RKO (cell line): ENCODE results near the gene ZSWIM5.
A peak's percentile ranks its signal among the peaks of the same experiment; 100 is the strongest.
"Not testable (repeated sequence)": the region's sequence is repeated elsewhere in the genome, so short reads cannot be mapped to it uniquely, and the experiment has no call there.

Source experiments
- DNase-seq: peaks from one replicate; pipeline ENCODE4 v3.0.0-alpha.2; 2016; ENCODE audit warnings: low spot score

The ZSWIM5 gene

GRCh38 chr1:45200906-45201500 lies 5.4 kb downstream of the ZSWIM5 start:
- no peak for DNase-seq

GRCh38 chr1:45200435-45200834 lies 6.0 kb downstream of the ZSWIM5 start:
- DNase-seq: no peak

- DNase-seq: no peak
Observed at GRCh38 chr1:45198185-45198584, 8.2 kb downstream of the ZSWIM5 start.

GRCh38 chr1:45196863-45197262 lies 9.5 kb downstream of the ZSWIM5 start:
- DNase-seq: no peak

GRCh38 chr1:45191418-45191783 lies 15.0 kb downstream of the ZSWIM5 start:
- DNase-seq: no peak

- DNase-seq: peak; percentile 24
Observed at GRCh38 chr1:45187725-45188124, 18.7 kb downstream of the ZSWIM5 start.

GRCh38 chr1:45179918-45180519 lies 26.4 kb downstream of the ZSWIM5 start:
- DNase-seq: not testable (repeated sequence)

- DNase-seq: no peak
Observed at GRCh38 chr1:45177452-45177851, 29.0 kb downstream of the ZSWIM5 start.

- no peak for DNase-seq
Observed at GRCh38 chr1:45172764-45173163, 33.6 kb downstream of the ZSWIM5 start.

- no peak for DNase-seq
Observed at GRCh38 chr1:45172005-45172404, 34.4 kb downstream of the ZSWIM5 start.

GRCh38 chr1:45171575-45171974 lies 34.8 kb downstream of the ZSWIM5 start:
- no peak for DNase-seq

- no peak for DNase-seq
Observed at GRCh38 chr1:45170151-45170742, 36.2 kb downstream of the ZSWIM5 start.

GRCh38 chr1:45167947-45168346 lies 38.5 kb downstream of the ZSWIM5 start:
- DNase-seq: not testable (repeated sequence)

- DNase-seq: not testable (repeated sequence)
Observed at GRCh38 chr1:45164307-45164706, 42.1 kb downstream of the ZSWIM5 start.

- not testable (repeated sequence) for DNase-seq
Observed at GRCh38 chr1:45163111-45163510, 43.3 kb downstream of the ZSWIM5 start.

- not testable (repeated sequence) for DNase-seq
Observed at GRCh38 chr1:45162041-45163035, 44.1 kb downstream of the ZSWIM5 start.

- no peak for DNase-seq
Observed at GRCh38 chr1:45155957-45156356, 50.4 kb downstream of the ZSWIM5 start.

GRCh38 chr1:45155423-45155822 lies 51.0 kb downstream of the ZSWIM5 start:
- no peak for DNase-seq

- DNase-seq: no peak
Observed at GRCh38 chr1:45152126-45152525, 54.3 kb downstream of the ZSWIM5 start.

GRCh38 chr1:45148209-45148825 lies 58.1 kb downstream of the ZSWIM5 start:
- no peak for DNase-seq

GRCh38 chr1:45146833-45147232 lies 59.6 kb downstream of the ZSWIM5 start:
- DNase-seq: no peak
